HUES64 (cell line): ENCODE measurements around the gene TNFAIP8L1.

ENCODE experiments used
- H3K27ac ChIP-seq: 2 replicates; pipeline ENCODE4 v1.7.0; 2013; ENCODE audit warnings: low read depth, low read length, inconsistent platforms
- H3K27me3 ChIP-seq: 2 replicates; pipeline ENCODE4 v1.6.1; 2013; ENCODE audit warnings: mild to moderate bottlenecking, low read length; ENCODE audit not compliant: insufficient read depth
- H3K36me3 ChIP-seq: 2 replicates; pipeline ENCODE4 v1.6.1; 2013; ENCODE audit warnings: mild to moderate bottlenecking, low read length; ENCODE audit not compliant: insufficient read depth
- H3K4me1 ChIP-seq: 2 replicates; pipeline ENCODE4 v1.6.1; 2013; ENCODE audit warnings: mild to moderate bottlenecking, low read length, moderate library complexity; ENCODE audit not compliant: insufficient read depth
- H3K4me3 ChIP-seq: 2 replicates; pipeline ENCODE4 v1.5.1; 2013; ENCODE audit warnings: mild to moderate bottlenecking, low read length, moderate library complexity
- H3K9ac ChIP-seq: 2 replicates; pipeline ENCODE4 v1.6.1; 2013; ENCODE audit warnings: mild to moderate bottlenecking, low read depth, low read length
- H3K9me3 ChIP-seq: 2 replicates; pipeline ENCODE4 v1.6.1; 2013; ENCODE audit warnings: low read depth, low read length; ENCODE audit not compliant: insufficient read depth
- WGBS: fragments of 150-250, 120-280 bp; methylation state at CpG from one replicate; pipeline ENCODE4 v1.1.7; 2013; ENCODE audit warnings: missing lambda C conversion rate; 5-methylcytosine and 5-hydroxymethylcytosine counted together

TNFAIP8L1 gene

DNA sequence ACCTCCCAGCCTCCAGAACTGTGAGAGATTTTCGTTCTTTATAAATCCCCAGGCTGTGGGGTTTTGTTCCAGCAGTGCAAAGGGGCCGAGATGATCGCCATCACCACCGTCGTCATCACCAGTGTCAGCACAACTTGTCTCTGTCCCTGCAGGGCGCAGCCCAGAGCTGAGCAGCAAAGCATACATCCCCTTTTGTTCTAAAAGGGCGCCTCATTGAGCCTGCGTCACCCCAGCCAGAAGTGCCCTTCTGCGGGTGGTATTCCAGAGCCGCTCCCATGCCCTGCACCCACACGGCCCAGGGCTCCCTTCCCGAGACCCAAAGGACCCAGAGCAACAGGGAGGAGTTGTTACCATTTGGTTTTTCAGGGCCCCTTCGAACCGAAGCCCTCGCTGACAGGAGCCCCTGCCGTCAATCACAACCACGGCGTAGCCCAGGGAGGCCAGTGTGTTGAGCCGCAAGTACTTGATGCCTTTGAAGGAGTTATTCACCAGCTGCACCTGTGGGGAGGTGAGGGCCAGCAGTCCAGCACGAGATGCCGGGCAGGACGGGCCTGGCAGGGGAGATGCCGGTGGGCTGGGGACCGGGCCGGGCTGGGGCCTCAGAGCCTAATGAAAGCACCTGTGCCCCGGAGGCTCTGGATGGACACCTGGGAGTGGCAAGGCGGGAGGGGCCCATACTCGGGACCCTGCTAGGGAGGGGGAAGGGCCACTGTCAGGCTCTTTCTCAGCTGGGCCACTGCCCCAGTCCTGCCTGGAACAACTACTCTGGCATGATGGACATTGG lies 45.2 kb downstream of the TNFAIP8L1 start:
- H3K4me3 ChIP-seq = no peak overlapping the region
- no peaks in the 10 kb centered on the region for H3K9me3 ChIP-seq
- H3K27me3 ChIP-seq = no peaks in the 10 kb centered on the region
- 95% methylated on average over 28 of the region's 28 CpGs for WGBS
- H3K9ac ChIP-seq = no peak overlapping the region
- H3K36me3 ChIP-seq = peaks cover 53% of the 10 kb centered on the region
- H3K4me1 ChIP-seq = no peaks in the 10 kb centered on the region
- no peak overlapping the region for H3K27ac ChIP-seq

GRCh38 chr19:4686700-4687099 lies 47.4 kb downstream of the TNFAIP8L1 start:
- Histone ChIP-seq H3K36me3 (peaks cover 68% of the 10 kb centered on the region), H3K9ac (no peak overlapping the region), H3K27ac (no peak overlapping the region), H3K4me3 (no peak overlapping the region), H3K9me3 (no peaks in the 10 kb centered on the region), H3K4me1 (no peaks in the 10 kb centered on the region), H3K27me3 (no peaks in the 10 kb centered on the region)
- 95% methylated on average over 10 of the region's 10 CpGs for WGBS

DNA sequence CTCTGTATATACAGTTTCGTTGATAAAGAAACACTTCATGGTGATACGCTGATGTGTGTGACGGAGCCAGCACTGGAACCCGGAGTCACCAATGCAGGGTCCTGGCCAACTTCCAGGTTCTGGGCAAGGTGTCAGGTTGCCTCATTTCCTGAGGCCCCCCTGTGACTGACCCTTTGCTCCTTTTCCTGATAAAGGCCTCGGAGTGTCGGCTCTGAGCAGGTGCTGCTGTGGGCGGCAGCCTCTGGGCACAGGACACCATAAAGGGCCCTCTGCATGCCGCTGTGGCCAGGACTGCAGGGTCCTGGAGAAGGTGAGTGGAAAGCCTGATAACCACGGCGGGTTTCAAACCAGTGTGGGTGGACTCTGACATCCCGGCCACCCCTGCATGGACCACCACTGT lies 48.1 kb downstream of the TNFAIP8L1 start:
- WGBS = 95% methylated on average over 11 of the region's 11 CpGs
- no peaks in the 10 kb centered on the region for H3K9me3 ChIP-seq
- no peaks in the 10 kb centered on the region for H3K4me1 ChIP-seq
- H3K4me3 ChIP-seq = no peak overlapping the region
- H3K36me3 ChIP-seq = peaks cover 66% of the 10 kb centered on the region
- no peak overlapping the region for H3K27ac ChIP-seq
- no peaks in the 10 kb centered on the region for H3K27me3 ChIP-seq
- H3K9ac ChIP-seq = no peak overlapping the region

- H3K4me1 ChIP-seq = no peaks in the 10 kb centered on the region
- no peaks in the 10 kb centered on the region for H3K27me3 ChIP-seq
- H3K27ac ChIP-seq = no peak overlapping the region
- H3K9ac ChIP-seq = no peak overlapping the region
- 95% methylated on average over 25 of the region's 26 CpGs for WGBS
- H3K9me3 ChIP-seq = no peaks in the 10 kb centered on the region
- H3K4me3 ChIP-seq = no peak overlapping the region
- peaks cover 60% of the 10 kb centered on the region for H3K36me3 ChIP-seq
These were observed 49.3 kb downstream of the TNFAIP8L1 start for GRCh38 chr19:4688587-4688986.

- Histone ChIP-seq H3K4me1 (no peaks in the 10 kb centered on the region), H3K36me3 (peaks cover 65% of the 10 kb centered on the region), H3K9me3 (no peaks in the 10 kb centered on the region), H3K27me3 (no peaks in the 10 kb centered on the region), H3K4me3 (no peak overlapping the region), H3K27ac (no peak overlapping the region), H3K9ac (no peak overlapping the region)
- 97% methylated on average over 19 of the region's 19 CpGs for WGBS
These were observed 50.1 kb downstream of the TNFAIP8L1 start for GRCh38 chr19:4689403-4689802.

DNA sequence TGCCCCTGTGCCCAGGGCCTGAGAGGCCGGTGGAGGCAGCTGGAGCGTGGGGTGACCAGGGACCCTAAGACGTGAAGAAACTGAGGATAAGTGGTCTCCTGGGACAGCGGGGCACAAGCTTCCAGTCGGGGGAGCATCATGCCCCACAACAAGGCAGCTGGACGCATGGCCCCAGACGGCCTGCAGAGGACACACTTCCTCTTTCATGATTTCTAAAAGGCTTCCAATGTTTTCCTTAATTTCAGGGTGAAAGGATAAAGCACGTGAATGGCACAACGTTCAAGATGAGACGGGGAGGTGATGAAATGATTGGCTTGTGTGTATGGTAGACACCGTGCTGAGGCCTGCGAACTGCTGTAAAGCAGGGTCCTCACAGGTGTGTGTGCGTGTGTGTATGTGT lies 51.0 kb downstream of the TNFAIP8L1 start:
- 90% methylated on average over 13 of the region's 13 CpGs for WGBS
- H3K27me3 ChIP-seq = no peaks in the 10 kb centered on the region
- no peak overlapping the region for H3K27ac ChIP-seq
- no peak overlapping the region for H3K4me3 ChIP-seq
- no peak overlapping the region for H3K9ac ChIP-seq
- H3K36me3 ChIP-seq = peaks cover 67% of the 10 kb centered on the region
- no peaks in the 10 kb centered on the region for H3K4me1 ChIP-seq
- H3K9me3 ChIP-seq = no peaks in the 10 kb centered on the region

GRCh38 chr19:4691373-4691772 lies 52.1 kb downstream of the TNFAIP8L1 start:
- Histone ChIP-seq H3K27ac (no peak overlapping the region), H3K4me1 (no peaks in the 10 kb centered on the region), H3K4me3 (no peak overlapping the region), H3K9me3 (no peaks in the 10 kb centered on the region), H3K9ac (no peak overlapping the region), H3K27me3 (no peaks in the 10 kb centered on the region), H3K36me3 (peaks cover 70% of the 10 kb centered on the region)
- WGBS = 99% methylated on average over 9 of the region's 9 CpGs

DNA sequence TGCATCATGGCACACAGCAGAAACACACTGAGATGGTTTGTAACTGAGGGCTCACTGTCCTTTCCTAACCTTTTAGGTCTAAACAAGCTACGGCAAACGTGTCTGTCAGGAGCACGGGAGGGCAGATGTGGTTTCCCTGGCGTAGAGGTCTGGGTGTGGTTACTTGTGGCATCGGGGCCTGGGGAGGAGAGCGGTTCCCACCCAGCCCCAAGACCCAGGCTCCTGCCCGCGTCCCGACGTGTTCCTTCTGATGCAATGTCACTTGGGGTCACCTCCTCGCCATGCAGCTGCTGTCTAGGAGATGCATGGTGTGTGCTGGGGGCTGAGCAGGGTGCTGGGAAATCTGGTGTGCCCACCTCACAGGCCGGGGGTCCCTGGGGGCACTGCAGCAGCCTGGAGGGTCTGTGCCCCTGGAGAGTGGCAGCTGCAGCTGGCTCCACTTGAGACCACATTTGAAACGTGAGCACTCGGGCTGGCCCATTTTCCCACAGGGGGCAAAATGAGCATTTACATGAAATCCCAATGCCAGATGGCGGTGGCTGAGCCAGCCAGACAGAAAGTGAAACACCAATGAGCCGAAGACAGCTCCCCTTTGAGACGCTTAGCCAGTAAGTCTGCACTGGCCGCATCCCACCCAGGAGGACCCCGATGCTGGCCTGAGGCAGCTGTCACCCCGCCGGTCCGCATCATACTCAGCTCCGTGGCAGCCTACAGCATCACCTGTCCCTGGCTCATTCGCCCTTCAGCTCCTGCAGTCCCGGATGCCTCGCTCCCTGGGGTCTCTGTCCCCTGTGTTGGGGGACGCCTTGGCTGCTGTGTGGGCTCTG lies 53.1 kb downstream of the TNFAIP8L1 start:
- peaks cover 71% of the 10 kb centered on the region for H3K36me3 ChIP-seq
- H3K4me3 ChIP-seq = no peak overlapping the region
- H3K4me1 ChIP-seq = no peaks in the 10 kb centered on the region
- H3K9ac ChIP-seq = no peak overlapping the region
- no peak overlapping the region for H3K27ac ChIP-seq
- WGBS = 95% methylated on average over 27 of the region's 27 CpGs
- no peaks in the 10 kb centered on the region for H3K27me3 ChIP-seq
- no peaks in the 10 kb centered on the region for H3K9me3 ChIP-seq

DNA sequence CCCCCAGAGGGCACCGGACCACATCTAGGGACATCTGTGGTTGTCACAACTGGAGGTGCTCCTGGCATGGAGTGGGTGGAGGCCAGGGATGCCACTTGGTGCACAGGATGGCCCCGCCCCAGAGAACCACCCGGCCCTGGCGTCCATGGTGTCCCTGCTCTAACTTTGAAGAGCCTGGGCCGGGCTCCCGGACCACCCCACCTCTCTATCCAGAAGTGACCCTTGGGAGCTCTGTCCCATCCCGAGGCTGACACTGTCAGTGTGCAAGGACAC lies 53.7 kb downstream of the TNFAIP8L1 start:
- Histone ChIP-seq H3K9ac (no peak overlapping the region), H3K27me3 (no peaks in the 10 kb centered on the region), H3K4me3 (no peak overlapping the region), H3K9me3 (no peaks in the 10 kb centered on the region), H3K4me1 (no peaks in the 10 kb centered on the region), H3K27ac (no peak overlapping the region), H3K36me3 (peaks cover 74% of the 10 kb centered on the region)
- WGBS = 95% methylated on average over 7 of the region's 7 CpGs

GRCh38 chr19:4693471-4694121 lies 54.3 kb downstream of the TNFAIP8L1 start:
- 94% methylated on average over 15 of the region's 15 CpGs for WGBS
- H3K4me1 ChIP-seq = no peaks in the 10 kb centered on the region
- H3K27ac ChIP-seq = no peak overlapping the region
- H3K36me3 ChIP-seq = peaks cover 74% of the 10 kb centered on the region
- H3K27me3 ChIP-seq = no peaks in the 10 kb centered on the region
- no peak overlapping the region for H3K4me3 ChIP-seq
- no peaks in the 10 kb centered on the region for H3K9me3 ChIP-seq
- no peak overlapping the region for H3K9ac ChIP-seq

DNA sequence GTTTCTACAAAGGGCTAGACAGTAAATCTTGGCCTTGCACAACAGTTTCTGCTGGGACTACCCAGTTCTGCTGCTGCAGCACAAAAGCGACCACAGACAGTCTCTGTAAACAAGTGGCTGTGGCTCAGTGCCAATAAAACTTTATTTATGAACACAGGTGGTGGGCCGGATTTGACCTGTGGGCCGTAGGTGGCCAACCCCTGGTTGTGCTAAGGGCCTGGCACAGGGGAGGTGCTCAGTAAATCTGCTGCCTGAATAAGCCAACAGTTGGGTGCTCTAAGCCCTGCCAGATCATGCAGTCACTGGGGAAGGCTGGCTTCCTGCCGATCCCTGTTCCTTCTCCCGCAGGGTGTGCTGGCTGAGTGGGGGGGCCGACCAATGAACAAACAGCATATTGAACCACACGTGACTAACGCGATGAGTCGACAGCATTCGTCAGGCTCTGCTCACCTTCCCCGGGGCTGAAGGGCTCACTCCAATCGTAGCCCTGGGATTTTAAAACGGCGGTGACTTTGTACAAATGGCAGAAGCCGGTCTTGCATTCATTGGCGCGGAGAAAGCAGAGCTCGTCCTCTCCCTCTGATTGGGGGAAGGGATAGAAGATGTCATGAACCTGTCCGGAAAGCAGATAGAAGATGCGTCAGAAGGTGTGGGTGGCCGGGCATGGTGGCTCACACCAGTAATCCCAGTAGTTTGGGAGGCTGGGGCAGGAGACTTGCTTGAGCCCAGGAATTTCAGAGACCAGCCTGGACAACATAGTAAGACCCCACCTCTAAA lies 55.1 kb downstream of the TNFAIP8L1 start:
- H3K36me3 ChIP-seq = peaks cover 72% of the 10 kb centered on the region
- no peaks in the 10 kb centered on the region for H3K27me3 ChIP-seq
- no peak overlapping the region for H3K4me3 ChIP-seq
- no peak overlapping the region for H3K9ac ChIP-seq
- 95% methylated on average over 22 of the region's 22 CpGs for WGBS
- H3K4me1 ChIP-seq = no peaks in the 10 kb centered on the region
- no peak overlapping the region for H3K27ac ChIP-seq
- no peaks in the 10 kb centered on the region for H3K9me3 ChIP-seq
